Germinal center (tissue), 1 donor: ENCODE data around the gene CSK.

ENCODE experiments used
- DNase-seq: peaks from one replicate; pipeline ENCODE4 v3.0.0; 2012; ENCODE audit warnings: mixed read lengths, low spot score

The CSK gene

DNA sequence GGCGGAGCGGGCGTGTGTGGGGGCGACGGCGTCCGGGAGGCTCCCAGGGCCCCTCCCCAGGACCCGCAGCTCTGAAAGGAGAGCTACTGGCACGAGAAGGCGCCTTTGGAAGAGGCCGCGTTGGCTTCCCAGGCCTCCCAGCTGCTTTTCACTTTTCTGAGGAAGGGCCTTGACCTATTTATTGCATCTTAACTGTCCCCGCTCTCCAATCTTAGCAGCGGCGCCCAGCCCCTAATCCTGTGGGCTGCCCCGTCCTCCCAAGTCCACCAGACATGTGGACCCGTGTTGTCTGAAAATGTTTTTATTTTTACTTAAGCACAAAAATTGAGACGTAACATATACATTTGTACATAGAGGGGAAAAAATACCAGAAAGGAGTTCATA lies 61.6 kb downstream of the CSK start:
- no peak for DNase-seq

DNA sequence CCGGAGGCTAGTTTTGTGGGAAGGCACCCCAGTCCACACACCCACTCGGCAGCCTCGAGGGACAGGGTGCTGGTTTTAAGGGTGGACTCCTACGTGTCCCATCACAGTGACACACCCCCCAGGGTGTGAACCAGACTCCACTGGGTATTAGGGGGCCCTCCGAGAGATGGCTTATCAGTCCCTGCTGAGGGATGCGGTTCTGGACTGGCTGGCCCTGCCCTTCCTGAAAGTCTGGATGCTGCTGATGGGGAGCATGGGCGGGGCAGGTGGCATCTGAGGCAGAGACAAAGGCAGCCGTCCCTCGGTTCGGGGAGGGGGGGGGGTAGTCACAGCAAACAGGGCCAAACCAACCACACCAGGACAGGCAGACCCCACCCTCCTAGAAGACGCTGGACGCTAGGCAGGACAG lies 62.0 kb downstream of the CSK start:
- DNase-seq, result no peak

DNA sequence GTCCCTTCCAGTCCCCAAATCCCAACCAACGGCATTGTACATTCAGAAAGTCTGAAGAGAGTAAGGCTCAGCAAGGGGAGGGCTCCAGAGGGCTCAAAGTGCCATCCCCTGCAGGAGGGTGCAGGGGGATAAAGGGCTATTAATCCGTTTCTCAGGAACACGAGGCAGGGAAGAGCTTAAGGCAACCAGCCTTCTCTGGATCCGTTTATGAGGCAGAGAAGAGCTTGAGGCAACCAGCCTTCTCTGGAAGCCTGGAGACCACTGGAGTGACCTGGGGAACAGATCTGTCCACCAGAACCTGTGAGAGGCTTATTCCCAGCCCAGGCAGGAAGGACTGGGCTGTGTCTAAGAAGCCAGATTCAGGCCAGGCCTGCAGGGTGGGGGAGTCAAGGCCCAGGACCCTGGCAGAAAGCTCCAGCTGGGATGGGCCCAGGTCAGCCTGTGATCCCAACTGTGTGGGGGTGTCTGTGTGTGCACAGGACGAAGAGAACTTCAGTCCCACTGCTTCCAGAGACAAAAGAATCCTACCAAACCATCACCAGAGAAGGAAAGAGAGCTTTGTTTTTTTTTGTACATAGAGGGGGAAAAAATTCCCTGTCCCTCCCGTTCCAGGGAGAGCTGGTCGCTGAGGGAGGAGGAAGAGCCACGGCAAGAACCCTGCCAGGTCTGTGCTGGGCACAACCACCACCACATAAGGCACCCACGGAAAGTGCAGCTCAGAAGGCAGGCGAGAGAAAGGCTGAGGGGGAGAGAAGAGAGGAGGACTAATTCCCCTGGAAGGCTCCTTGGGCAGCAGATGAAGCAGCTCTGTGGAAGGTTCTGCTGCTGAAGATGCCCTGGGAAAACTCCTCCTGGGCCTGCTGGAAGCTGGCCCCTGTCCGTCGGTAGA lies 62.7 kb downstream of the CSK start:
- DNase-seq, result no peak

DNA sequence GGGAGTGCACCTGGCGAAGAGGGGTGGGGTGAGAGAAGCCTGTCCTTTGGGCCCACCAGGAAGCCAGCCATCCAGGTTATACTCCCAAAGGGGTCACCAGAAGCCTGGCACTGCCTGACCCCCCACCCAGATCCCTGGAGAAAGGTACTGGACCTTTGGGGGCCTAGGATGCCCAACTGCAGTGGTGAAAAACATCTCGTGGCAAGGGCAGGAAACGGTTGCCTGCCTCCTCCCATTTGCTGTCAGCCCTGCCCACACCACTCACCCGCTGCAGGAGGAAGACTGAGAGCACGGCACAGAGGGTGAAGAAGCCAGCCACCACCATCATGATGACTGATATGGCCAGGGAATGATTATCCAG lies 63.3 kb downstream of the CSK start:
- no peak for DNase-seq

DNA sequence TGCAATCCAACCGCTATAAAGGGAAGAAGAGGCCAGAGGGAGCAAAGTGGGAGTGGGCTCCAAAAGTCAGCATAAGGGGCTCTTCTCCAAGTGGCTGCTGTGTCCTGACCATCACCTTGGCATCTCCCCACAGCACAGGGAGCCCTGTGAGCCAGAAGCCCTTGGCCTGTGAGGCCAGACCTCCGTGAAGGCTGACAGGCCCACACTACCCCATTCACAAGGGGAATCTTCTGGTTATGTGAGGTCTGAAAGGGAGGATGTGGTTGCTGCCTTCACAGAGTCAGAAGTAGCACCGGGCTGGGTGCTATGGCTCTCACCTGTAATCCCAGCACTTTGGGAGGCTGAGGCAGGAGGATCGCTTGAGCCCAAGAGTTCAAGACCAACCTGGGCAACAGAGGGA lies 63.7 kb downstream of the CSK start:
- DNase-seq, result no peak

DNA sequence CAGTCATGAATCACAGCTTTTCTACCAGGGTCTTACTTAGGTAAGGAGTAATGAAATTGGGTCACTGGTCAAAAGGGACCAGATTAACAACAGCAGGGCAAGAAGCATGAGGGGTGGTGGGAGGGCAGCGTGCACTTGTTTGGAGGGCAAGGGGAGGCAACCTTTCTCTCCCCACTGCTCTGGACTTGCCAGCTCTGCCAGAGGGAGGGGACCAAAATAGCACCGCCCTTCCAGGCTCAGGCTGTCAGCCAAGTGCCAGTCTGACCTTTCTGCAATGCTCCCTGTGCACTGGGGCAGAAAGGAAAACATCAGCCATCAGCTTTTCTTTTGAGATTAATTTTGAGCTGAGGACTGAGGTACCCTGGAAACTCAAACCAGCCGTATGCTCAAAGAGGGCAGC lies 65.6 kb downstream of the CSK start:
- DNase-seq, result no peak

DNA sequence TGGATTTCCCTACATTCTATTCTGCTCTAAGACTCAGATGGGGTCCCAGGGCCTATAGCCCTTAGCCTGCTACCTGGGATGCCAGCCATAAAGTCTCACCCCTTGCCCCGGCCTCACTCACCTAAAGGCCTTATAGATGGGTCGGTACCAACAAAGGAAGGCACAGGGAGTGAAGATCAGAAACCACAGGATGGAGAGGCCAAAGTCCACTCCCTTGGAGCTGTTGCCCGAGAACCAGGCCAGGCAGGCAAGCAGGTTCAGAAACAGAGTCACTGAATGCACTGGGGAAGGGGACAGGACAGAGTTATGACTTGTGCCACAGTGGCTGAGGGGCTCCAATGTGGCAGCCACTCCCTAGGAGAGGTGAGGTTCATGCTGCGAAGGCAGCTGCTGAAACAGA lies 68.5 kb downstream of the CSK start:
- no peak for DNase-seq

DNA sequence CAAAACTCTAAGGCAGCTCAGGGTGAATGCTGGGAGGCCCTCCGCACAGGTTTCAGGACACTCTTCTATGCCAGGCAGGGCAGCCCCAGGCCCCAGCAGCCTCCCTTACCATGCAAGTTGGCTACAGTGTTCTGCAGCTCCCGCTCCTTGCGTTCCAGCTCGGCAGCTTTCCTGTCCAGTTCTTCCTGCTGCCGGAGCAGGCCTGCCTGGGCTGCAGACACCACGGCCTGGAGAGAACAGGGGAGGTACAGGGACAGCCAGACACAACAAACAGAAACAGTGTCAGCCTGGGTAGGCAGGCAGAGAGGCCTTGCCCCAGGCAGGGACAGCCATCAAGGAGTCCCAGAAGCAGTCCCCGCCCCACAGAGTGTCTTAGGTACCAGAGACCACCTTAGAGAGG lies 70.1 kb downstream of the CSK start:
- DNase-seq, result no peak
